A549 (cell line): ENCODE results near the gene RPL10. TPM values are rescaled to one million over a fixed set of nuclear protein-coding genes. Genes with fewer than 3 reads are reported as not detected.
A peak's percentile ranks its signal among the peaks of the same experiment; 100 is the strongest.

Experiments
- ATAC-seq, 2 experiments: fragments of 200-7000 bp in 1 of 2; fragments of >200 bp in 1 of 2; cut with Nextera tagmentation in 1 of 2; cut with Tn5 transposase in 1 of 2; 3 replicates each; pipeline versions ENCODE4 v1.8.0 to v1.9.1; 2018 to 2020; ENCODE audit warnings: mild to moderate bottlenecking in 1 of 2, moderate library complexity in 1 of 2
- CTCF ChIA-PET: fragments of 300-600 bp; sonication (Branson Sonifier 250); formaldehyde crosslinking; extraction: SDS; loops from one replicate; lab custom pipeline; 2021; ENCODE audit warnings: antibody characterized with exemption, inconsistent platforms; lab: Yijun Ruan, JAX
- POLR2A ChIA-PET: fragments of 350-600 bp; formaldehyde crosslinking; extraction: SDS; loops from one replicate; lab custom pipeline; 2021; ENCODE audit warnings: antibody characterized with exemption, inconsistent platforms; lab: Yijun Ruan, JAX
- DNase-seq, 2 experiments: peaks; one replicate each; pipeline versions ENCODE4 v3.0.0 to v3.0.0-alpha.2; 2011 to 2016; ENCODE audit warnings: low read depth in 1 of 2, low spot score in 1 of 2
- FAIRE-seq: peaks from 2 replicates; lab custom pipeline; 2011; peaks lifted over from hg19 to GRCh38; lab: Jason Lieb, UNC
- H3K27ac ChIP-seq, 2 experiments: fragments of >200 bp; sonication (Bioruptor Twin); formaldehyde crosslinking; 3 replicates each; pipeline ENCODE4 v1.5.1; 2016 to 2017
- H3K4me1 ChIP-seq: fragments of >200 bp; sonication (Bioruptor Twin); formaldehyde crosslinking; 3 replicates; pipeline ENCODE4 v1.6.1; 2016
- H3K4me2 ChIP-seq: fragments of >200 bp; sonication (Bioruptor Twin); formaldehyde crosslinking; 3 replicates; pipeline ENCODE4 v1.6.1; 2016
- H3K4me3 ChIP-seq: fragments of >200 bp; sonication (Bioruptor Twin); formaldehyde crosslinking; 3 replicates; pipeline ENCODE4 v1.5.1; 2016
- H3K9me3 ChIP-seq: fragments of >200 bp; sonication (Bioruptor Twin); formaldehyde crosslinking; 3 replicates; pipeline ENCODE4 v1.6.1; 2016
- BCL3 ChIP-seq: fragments of >200 bp; sonication (Bioruptor Twin); formaldehyde crosslinking; IDR thresholded peaks from 3 replicates; pipeline ENCODE4 v1.6.1; 2016
- CEBPB ChIP-seq, 2 experiments: fragments of >200 bp in 1 of 2; sonication (Bioruptor Twin) in 1 of 2; formaldehyde crosslinking in 1 of 2; IDR thresholded peaks; 2 replicates each; pipeline ENCODE4 v1.6.1; 2012 to 2016
- EHMT2 ChIP-seq: fragments of 200-600 bp; sonication (generic); IDR thresholded peaks from 2 replicates; pipeline ENCODE4 v1.6.1; 2016; ENCODE audit warnings: antibody characterized with exemption, low read depth, mild to moderate bottlenecking, moderate library complexity
- FOSB ChIP-seq: fragments of 250-450 bp; sonication (Bioruptor Pico); IDR thresholded peaks from 2 replicates; pipeline ENCODE4 v1.5.0; 2020; ENCODE audit warnings: mild to moderate bottlenecking, moderate library complexity
- FOSL2 ChIP-seq, 2 experiments: fragments of 450-650 bp in 1 of 2; fragments of >200 bp in 1 of 2; sonication (Bioruptor Twin) in 1 of 2; formaldehyde crosslinking; IDR thresholded peaks; 2 replicates each; pipeline versions ENCODE4 v1.5.0 to v1.6.1; 2016 to 2020; ENCODE audit warnings: mild to moderate bottlenecking in 1 of 2, moderate library complexity in 1 of 2
- HDAC2 ChIP-seq: fragments of 200-600 bp; sonication (generic); IDR thresholded peaks from 2 replicates; pipeline ENCODE4 v1.6.1; 2016
- HMGXB4 ChIP-seq: fragments of 250-450 bp; sonication (Bioruptor Pico); IDR thresholded peaks from 2 replicates; pipeline ENCODE4 v1.5.0; 2021; ENCODE audit warnings: mild to moderate bottlenecking, moderate library complexity, borderline replicate concordance
- JUN ChIP-seq, 2 experiments: fragments of >200 bp; sonication (Bioruptor Twin); formaldehyde crosslinking; IDR thresholded peaks; 2 replicates in 1 of 2; 3 replicates in 1 of 2; pipeline ENCODE4 v1.6.1; 2016 to 2017
- MAFK ChIP-seq: fragments of 450-650 bp; IDR thresholded peaks from 2 replicates; pipeline ENCODE4 v1.6.1; 2014; ENCODE audit not compliant: partially characterized antibody
- MAX ChIP-seq: IDR thresholded peaks from 2 replicates; pipeline ENCODE4 v1.6.1; 2012
- NFE2L2 ChIP-seq: fragments of 150-350 bp; conservative IDR thresholded peaks from 2 replicates; pipeline ENCODE4 v1.6.1; 2014; ENCODE audit warnings: low read length
- PBX3 ChIP-seq: IDR thresholded peaks from 2 replicates; pipeline ENCODE4 v1.6.1; 2012
- PHF8 ChIP-seq: fragments of 200-600 bp; sonication (generic); IDR thresholded peaks from 2 replicates; pipeline ENCODE4 v1.6.1; 2016; ENCODE audit warnings: low read depth, mild to moderate bottlenecking, antibody characterized with exemption, moderate library complexity, borderline replicate concordance
- POLR2A ChIP-seq: IDR thresholded peaks from 2 replicates; pipeline ENCODE4 v1.6.1; 2012; ENCODE audit warnings: mild to moderate bottlenecking, low read length
- RCOR1 ChIP-seq: fragments of 150-350 bp; IDR thresholded peaks from 2 replicates; pipeline ENCODE4 v1.6.1; 2014; ENCODE audit warnings: antibody characterized with exemption, low read length, low read depth
- RFX5 ChIP-seq: fragments of 450-650 bp; IDR thresholded peaks from 2 replicates; pipeline ENCODE4 v1.7.1; 2014; ENCODE audit warnings: antibody characterized with exemption, mild to moderate bottlenecking, moderate library complexity
- SMC3 ChIP-seq: fragments of >200 bp; sonication (Bioruptor Twin); formaldehyde crosslinking; IDR thresholded peaks from 3 replicates; pipeline ENCODE4 v1.6.1; 2018; ENCODE audit warnings: inconsistent platforms
- SREBF2 ChIP-seq: fragments of 450-650 bp; IDR thresholded peaks from 2 replicates; pipeline ENCODE4 v1.6.1; 2014; ENCODE audit warnings: mild to moderate bottlenecking, moderate library complexity
- TFCP2L1 ChIP-seq: fragments of 250-450 bp; sonication (Bioruptor Pico); IDR thresholded peaks from 2 replicates; pipeline ENCODE4 v1.5.0; 2021; ENCODE audit warnings: mild to moderate bottlenecking
- USF2 ChIP-seq: fragments of 450-650 bp; IDR thresholded peaks from 2 replicates; pipeline ENCODE4 v1.6.1; 2014; ENCODE audit warnings: antibody characterized with exemption
- ZC3H11A ChIP-seq: fragments of 450-650 bp; IDR thresholded peaks from 2 replicates; pipeline ENCODE4 v1.6.1; 2014; ENCODE audit warnings: antibody characterized with exemption, mild to moderate bottlenecking
- ZNF302 ChIP-seq: fragments of 250-450 bp; sonication (Bioruptor Pico); IDR thresholded peaks from 2 replicates; pipeline ENCODE4 v1.9.0; 2021; ENCODE audit warnings: inconsistent platforms, mild to moderate bottlenecking, moderate library complexity
- WGBS: methylation state at CpG from one replicate; pipeline ENCODE4 v1.1.6; 2017; ENCODE audit errors: missing lambda C conversion rate; 5-methylcytosine and 5-hydroxymethylcytosine counted together
- polyA plus RNA-seq, 4 experiments: library from polyadenylated mRNA; depleted of rRNA in 3 of 4; stranded (reverse); fragments of >200 nt; fragmentation: RNase III in 1 of 4; extraction: RNeasy Plus Mini Kit Qiagen cat#74134 plus additional on column Dnase treatment in 1 of 4; gene quantifications; 2 replicates in 3 of 4; 3 replicates in 1 of 4; pipeline ENCODE4 v1.2.3, GENCODE V29; 2011 to 2017

Gene RPL10
- polyA plus RNA-seq, 2 of the 4 experiments (the other 2 are of a cell fraction) = 3,216 to 4,804 TPM

GRCh38 chrX:154408659-154409221, 10.6 kb downstream of the RPL10 start:
- Histone ChIP-seq H3K9me3 (no peaks in the 10 kb centered on the region), H3K4me3 (peak overlapping the region; percentile 47), H3K27ac (peak overlapping the region; percentile 84 to 100), H3K4me1 (peaks cover 28% of the 10 kb centered on the region), H3K4me2 (peak overlapping the region; percentile 93)
- FAIRE-seq (no peak), ATAC-seq (peak; percentile 1 to 6; a peak in 4 of 6 replicates), DNase-seq (no peak)
- 56% methylated on average over 6 of the region's 10 CpGs for WGBS
- TF ChIP-seq ZNF302 (CRISPR knock-in tag) = no peak
- peak; percentile 29; the same call in 1 of the 2 replicates for TF ChIP-seq PHF8
- no peak for TF ChIP-seq SMC3
- no peak for TF ChIP-seq RCOR1
- POLR2A ChIA-PET = interaction anchor here (1.3 to 3.3 kb wide), 2 partner anchors 9 to 10 kb away, joined by 6 to 19 read pairs; partner anchors contain the start of gene RPL10
- CTCF ChIA-PET = interaction anchor here (0.9 to 3.3 kb wide), 3 partner anchors 9 to 35 kb away, joined by 3 to 21 read pairs (median 14); partner anchors contain the start of genes FLNA and RPL10

GRCh38 chrX:154409222-154409871, 11.2 kb downstream of the RPL10 start, which contains the start of gene DNASE1L1:
Gene DNASE1L1 (minus strand): TSS chrX:154409254. CDS start chrX:154405568, 3,686 bp downstream.
- WGBS = 9% methylated on average over 7 of the region's 26 CpGs
- Histone ChIP-seq H3K4me3 (peak within 1 kb of the TSS; percentile 47), H3K9me3 (no peaks in the 10 kb centered on the region), H3K4me1 (peaks cover 28% of the 10 kb centered on the region), H3K4me2 (peak within 1 kb of the TSS; percentile 93), H3K27ac (peak within 1 kb of the TSS; percentile 84 to 100)
- ChIA-PET POLR2A (interaction anchor here (1.0 to 3.3 kb wide), 3 partner anchors 9 to 81 kb away, joined by 3 to 19 read pairs (median 6); partner anchors contain the start of gene RPL10), CTCF (interaction anchor here (0.9 to 3.3 kb wide), 3 partner anchors 10 to 36 kb away, joined by 3 to 21 read pairs (median 14); partner anchors contain the start of genes FLNA and RPL10)
- ATAC-seq = peak; percentile 85 to 90
- TF ChIP-seq FOSL2 (IDR thresholded peaks at IDR 0.05) (no peak), FOSL2 (CRISPR knock-in tag; IDR thresholded peaks at IDR 0.05) (peak; percentile 86), PBX3 (0 out of 2 replicates have a peak, but pooled peaks have one; percentile 21), MAX (peak; percentile 39; the same call in 1 of the 2 replicates), CEBPB (IDR thresholded peaks at IDR 0.05) (no peak), ZC3H11A (no peak), RFX5 (peak; percentile 96)
- peak; percentile 62 to 91 for DNase-seq
- FAIRE-seq = peak; percentile 68

GRCh38 chrX:154411981-154412340, 13.8 kb downstream of the RPL10 start:
- DNase-seq (peak; percentile 67 to 69), FAIRE-seq (peak; percentile 97), ATAC-seq (peak; percentile 72 to 80)
- Histone ChIP-seq H3K4me2 (peak overlapping the region; percentile 93), H3K27ac (peak overlapping the region; percentile 96 to 100), H3K4me3 (peak overlapping the region; percentile 89), H3K4me1 (peaks cover 28% of the 10 kb centered on the region), H3K9me3 (no peaks in the 10 kb centered on the region)
- TF ChIP-seq MAFK (no peak), USF2 (peak; percentile 55; the same call in 1 of the 2 replicates), POLR2A (peak; percentile 53), EHMT2 (no peak)
- ChIA-PET POLR2A (interaction anchor here (0.5 to 1.2 kb wide), 5 partner anchors 13 to 393 kb away, joined by 3 to 7 read pairs (median 3); partner anchors contain the start of genes ATP6AP1 and RPL10), CTCF (interaction anchor here (1.0 to 1.1 kb wide), 2 partner anchors 23 to 39 kb away, joined by 3 read pairs; no protein-coding TSS in a partner anchor)
- WGBS = 20% methylated on average over 3 of the region's 29 CpGs

- CTCF ChIA-PET = interaction anchor here (1.0 to 1.1 kb wide), 2 partner anchors 22 to 39 kb away, joined by 3 read pairs; no protein-coding TSS in a partner anchor
- no peak for ATAC-seq
- DNase-seq = no peak
- H3K4me1 ChIP-seq = peaks cover 28% of the 10 kb centered on the region
- H3K9me3 ChIP-seq = no peaks in the 10 kb centered on the region
- FAIRE-seq = no peak
- WGBS = 46% methylated on average over 3 of the region's 4 CpGs
- POLR2A ChIA-PET = interaction anchor here (0.5 to 1.2 kb wide), 5 partner anchors 13 to 392 kb away, joined by 3 to 7 read pairs (median 3); partner anchors contain the start of genes ATP6AP1 and RPL10
- peak overlapping the region; percentile 96 to 100 for H3K27ac ChIP-seq
- H3K4me2 ChIP-seq = peak overlapping the region; percentile 93
- peak overlapping the region; percentile 89 for H3K4me3 ChIP-seq
- no peak for TF ChIP-seq POLR2A
- no peak for TF ChIP-seq BCL3
- TF ChIP-seq TFCP2L1 (CRISPR knock-in tag) = no peak
- TF ChIP-seq NFE2L2 = no peak
- no peak for TF ChIP-seq HMGXB4 (CRISPR knock-in tag)
- no peak for TF ChIP-seq PHF8
- no peak for TF ChIP-seq SREBF2
- no peak for TF ChIP-seq FOSB (CRISPR knock-in tag)
- TF ChIP-seq HDAC2 = no peak
- no peak for TF ChIP-seq JUN (IDR thresholded peaks at IDR 0.05)
These were observed 14.3 kb downstream of the RPL10 start for GRCh38 chrX:154412468-154412867.
